K562 (cell line): ENCODE results near the gene CLCNKA. TPM values are rescaled to one million over a fixed set of nuclear protein-coding genes. Genes with fewer than 3 reads are reported as not detected.

Experiments used
- DMBX1 ChIP-seq: fragments of 250-450 bp; sonication (Bioruptor Pico); IDR thresholded peaks from 2 replicates; pipeline ENCODE4 v1.8.0; 2022; ENCODE audit warnings: inconsistent platforms, mild to moderate bottlenecking, moderate library complexity, borderline replicate concordance
- HDAC1 ChIP-seq, 2 experiments: fragments of 450-650 bp; IDR thresholded peaks; 2 replicates each; pipeline ENCODE4 v1.6.1; 2016 to 2017; ENCODE audit warnings: inconsistent platforms in 1 of 2, mild to moderate bottlenecking in 1 of 2, moderate library complexity in 1 of 2
- HDAC2 ChIP-seq: fragments of 450-650 bp; IDR thresholded peaks from 2 replicates; pipeline ENCODE4 v1.6.1; 2016; ENCODE audit warnings: mild to moderate bottlenecking
- HNRNPH1 ChIP-seq: fragments of 200-400 bp; formaldehyde crosslinking; optimal IDR thresholded peaks from 2 replicates; pipeline ENCODE3; 2017; ENCODE audit warnings: low read depth, mild to moderate bottlenecking, low read length, moderate library complexity
- HNRNPLL ChIP-seq: fragments of 200-400 bp; formaldehyde crosslinking; IDR thresholded peaks from 2 replicates; pipeline ENCODE4 v1.6.1; 2017; ENCODE audit warnings: low read length, low read depth, mild to moderate bottlenecking; ENCODE audit not compliant: poor library complexity, severe bottlenecking
- JUN ChIP-seq, 2 experiments: sonication (generic) in 1 of 2; formaldehyde crosslinking in 1 of 2; IDR thresholded peaks; 2 replicates each; pipeline versions ENCODE4 v1.6.1 to v1.8.0; 2012 to 2022; ENCODE audit warnings: borderline replicate concordance in 2 of 2, mild to moderate bottlenecking in 2 of 2, improper control_type of control experiment in 1 of 2, low read depth in 1 of 2, low read length in 1 of 2, missing genetic modification reagents in 1 of 2
- POLR2AphosphoS5 ChIP-seq: IDR thresholded peaks from 2 replicates; pipeline ENCODE4 v1.6.1; 2011; ENCODE audit warnings: mild to moderate bottlenecking, low read depth, low read length, moderate library complexity; ENCODE audit not compliant: control insufficient read depth, insufficient read depth
- TCF3 ChIP-seq: sonication (generic); formaldehyde crosslinking; IDR thresholded peaks from 2 replicates; pipeline ENCODE4 v1.4.0; 2020; ENCODE audit warnings: mild to moderate bottlenecking, missing genetic modification reagents
- USF2 ChIP-seq: sonication (generic); formaldehyde crosslinking; IDR thresholded peaks from 2 replicates; pipeline ENCODE4 v1.5.0; 2020; ENCODE audit warnings: missing genetic modification reagents
- polyA plus RNA-seq, 8 experiments: library from polyadenylated mRNA; depleted of rRNA in 4 of 8; stranded (reverse) in 5 of 8; unstranded in 3 of 8; fragments of >200 nt; fragmentation: Nextera tagmentation in 2 of 8; fragmentation: Illumina TruSeq in 1 of 8; extraction: Ambion mirVana in 2 of 8; extraction: Trizol in 1 of 8; gene quantifications; 2 replicates each; pipeline versions ENCODE4 v1.2.1 to v1.2.3, GENCODE V29; 2011 to 2014; ENCODE audit warnings: inconsistent platforms in 1 of 8, missing spikeins in 1 of 8
- total RNA-seq, 7 experiments: library from RNA; depleted of rRNA in 6 of 7; stranded (reverse); fragments of >200 nt in 6 of 7; fragmentation: Illumina TruSeq in 2 of 7; extraction: Trizol in 2 of 7; gene quantifications; 2 replicates each; pipeline versions ENCODE4 v1.2.1 to v1.2.3, GENCODE V29; 2011 to 2021; ENCODE audit warnings: low replicate concordance in 1 of 7
- TF ChIP-seq, protein P1 (sequence below): fragments of 450-650 bp; IDR thresholded peaks from 2 replicates; pipeline ENCODE4 v1.6.1; 2016; ENCODE audit warnings: mild to moderate bottlenecking, moderate library complexity
- TF ChIP-seq, protein P2 (sequence below): fragments of 200-800 bp; sonication (Bioruptor generic); IDR thresholded peaks from 2 replicates; pipeline ENCODE4 v1.6.1; 2017; ENCODE audit warnings: missing genetic modification characterization, missing compliant biosample characterization

Gene CLCNKA
- total and polyA plus RNA-seq, 9 of the 15 experiments (the other 6 are each of a cell fraction or from before 2014, with no cell fraction given), result 0.03 to 0.37 (median 0.10) TPM; not detected in 3

GRCh38 chr1:16014509-16015482 is 7.0 kb upstream of the CLCNKA start (continued):
- TF ChIP-seq, protein P1, sequence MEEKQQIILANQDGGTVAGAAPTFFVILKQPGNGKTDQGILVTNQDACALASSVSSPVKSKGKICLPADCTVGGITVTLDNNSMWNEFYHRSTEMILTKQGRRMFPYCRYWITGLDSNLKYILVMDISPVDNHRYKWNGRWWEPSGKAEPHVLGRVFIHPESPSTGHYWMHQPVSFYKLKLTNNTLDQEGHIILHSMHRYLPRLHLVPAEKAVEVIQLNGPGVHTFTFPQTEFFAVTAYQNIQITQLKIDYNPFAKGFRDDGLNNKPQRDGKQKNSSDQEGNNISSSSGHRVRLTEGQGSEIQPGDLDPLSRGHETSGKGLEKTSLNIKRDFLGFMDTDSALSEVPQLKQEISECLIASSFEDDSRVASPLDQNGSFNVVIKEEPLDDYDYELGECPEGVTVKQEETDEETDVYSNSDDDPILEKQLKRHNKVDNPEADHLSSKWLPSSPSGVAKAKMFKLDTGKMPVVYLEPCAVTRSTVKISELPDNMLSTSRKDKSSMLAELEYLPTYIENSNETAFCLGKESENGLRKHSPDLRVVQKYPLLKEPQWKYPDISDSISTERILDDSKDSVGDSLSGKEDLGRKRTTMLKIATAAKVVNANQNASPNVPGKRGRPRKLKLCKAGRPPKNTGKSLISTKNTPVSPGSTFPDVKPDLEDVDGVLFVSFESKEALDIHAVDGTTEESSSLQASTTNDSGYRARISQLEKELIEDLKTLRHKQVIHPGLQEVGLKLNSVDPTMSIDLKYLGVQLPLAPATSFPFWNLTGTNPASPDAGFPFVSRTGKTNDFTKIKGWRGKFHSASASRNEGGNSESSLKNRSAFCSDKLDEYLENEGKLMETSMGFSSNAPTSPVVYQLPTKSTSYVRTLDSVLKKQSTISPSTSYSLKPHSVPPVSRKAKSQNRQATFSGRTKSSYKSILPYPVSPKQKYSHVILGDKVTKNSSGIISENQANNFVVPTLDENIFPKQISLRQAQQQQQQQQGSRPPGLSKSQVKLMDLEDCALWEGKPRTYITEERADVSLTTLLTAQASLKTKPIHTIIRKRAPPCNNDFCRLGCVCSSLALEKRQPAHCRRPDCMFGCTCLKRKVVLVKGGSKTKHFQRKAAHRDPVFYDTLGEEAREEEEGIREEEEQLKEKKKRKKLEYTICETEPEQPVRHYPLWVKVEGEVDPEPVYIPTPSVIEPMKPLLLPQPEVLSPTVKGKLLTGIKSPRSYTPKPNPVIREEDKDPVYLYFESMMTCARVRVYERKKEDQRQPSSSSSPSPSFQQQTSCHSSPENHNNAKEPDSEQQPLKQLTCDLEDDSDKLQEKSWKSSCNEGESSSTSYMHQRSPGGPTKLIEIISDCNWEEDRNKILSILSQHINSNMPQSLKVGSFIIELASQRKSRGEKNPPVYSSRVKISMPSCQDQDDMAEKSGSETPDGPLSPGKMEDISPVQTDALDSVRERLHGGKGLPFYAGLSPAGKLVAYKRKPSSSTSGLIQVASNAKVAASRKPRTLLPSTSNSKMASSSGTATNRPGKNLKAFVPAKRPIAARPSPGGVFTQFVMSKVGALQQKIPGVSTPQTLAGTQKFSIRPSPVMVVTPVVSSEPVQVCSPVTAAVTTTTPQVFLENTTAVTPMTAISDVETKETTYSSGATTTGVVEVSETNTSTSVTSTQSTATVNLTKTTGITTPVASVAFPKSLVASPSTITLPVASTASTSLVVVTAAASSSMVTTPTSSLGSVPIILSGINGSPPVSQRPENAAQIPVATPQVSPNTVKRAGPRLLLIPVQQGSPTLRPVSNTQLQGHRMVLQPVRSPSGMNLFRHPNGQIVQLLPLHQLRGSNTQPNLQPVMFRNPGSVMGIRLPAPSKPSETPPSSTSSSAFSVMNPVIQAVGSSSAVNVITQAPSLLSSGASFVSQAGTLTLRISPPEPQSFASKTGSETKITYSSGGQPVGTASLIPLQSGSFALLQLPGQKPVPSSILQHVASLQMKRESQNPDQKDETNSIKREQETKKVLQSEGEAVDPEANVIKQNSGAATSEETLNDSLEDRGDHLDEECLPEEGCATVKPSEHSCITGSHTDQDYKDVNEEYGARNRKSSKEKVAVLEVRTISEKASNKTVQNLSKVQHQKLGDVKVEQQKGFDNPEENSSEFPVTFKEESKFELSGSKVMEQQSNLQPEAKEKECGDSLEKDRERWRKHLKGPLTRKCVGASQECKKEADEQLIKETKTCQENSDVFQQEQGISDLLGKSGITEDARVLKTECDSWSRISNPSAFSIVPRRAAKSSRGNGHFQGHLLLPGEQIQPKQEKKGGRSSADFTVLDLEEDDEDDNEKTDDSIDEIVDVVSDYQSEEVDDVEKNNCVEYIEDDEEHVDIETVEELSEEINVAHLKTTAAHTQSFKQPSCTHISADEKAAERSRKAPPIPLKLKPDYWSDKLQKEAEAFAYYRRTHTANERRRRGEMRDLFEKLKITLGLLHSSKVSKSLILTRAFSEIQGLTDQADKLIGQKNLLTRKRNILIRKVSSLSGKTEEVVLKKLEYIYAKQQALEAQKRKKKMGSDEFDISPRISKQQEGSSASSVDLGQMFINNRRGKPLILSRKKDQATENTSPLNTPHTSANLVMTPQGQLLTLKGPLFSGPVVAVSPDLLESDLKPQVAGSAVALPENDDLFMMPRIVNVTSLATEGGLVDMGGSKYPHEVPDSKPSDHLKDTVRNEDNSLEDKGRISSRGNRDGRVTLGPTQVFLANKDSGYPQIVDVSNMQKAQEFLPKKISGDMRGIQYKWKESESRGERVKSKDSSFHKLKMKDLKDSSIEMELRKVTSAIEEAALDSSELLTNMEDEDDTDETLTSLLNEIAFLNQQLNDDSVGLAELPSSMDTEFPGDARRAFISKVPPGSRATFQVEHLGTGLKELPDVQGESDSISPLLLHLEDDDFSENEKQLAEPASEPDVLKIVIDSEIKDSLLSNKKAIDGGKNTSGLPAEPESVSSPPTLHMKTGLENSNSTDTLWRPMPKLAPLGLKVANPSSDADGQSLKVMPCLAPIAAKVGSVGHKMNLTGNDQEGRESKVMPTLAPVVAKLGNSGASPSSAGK, result peak; percentile 89
- TF ChIP-seq DMBX1 (CRISPR knock-in tag) (no peak), USF2 (CRISPR knock-in tag) (peak; percentile 90), JUN (IDR thresholded peaks at IDR 0.05; ENCODE audit: borderline replicate concordance, low read depth, low read length) (peak; percentile 9; the same call in 1 of the 2 replicates), JUN (CRISPR knock-in tag; IDR thresholded peaks at IDR 0.05; ENCODE audit: borderline replicate concordance) (no peak), TCF3 (CRISPR knock-in tag) (peak; percentile 9; the same call in 1 of the 2 replicates), HDAC1 (IDR thresholded peaks at IDR 0.05) (peak in 1 of 2 experiments; percentile 76; a peak in 2 of 4 replicates), POLR2AphosphoS5 (0 out of 2 replicates have a peak, but pooled peaks have one; percentile 23), HNRNPLL (no peak), HNRNPH1 (no peak), HDAC2 (peak; percentile 75; the same call in 1 of the 2 replicates)
- TF ChIP-seq, protein P2, sequence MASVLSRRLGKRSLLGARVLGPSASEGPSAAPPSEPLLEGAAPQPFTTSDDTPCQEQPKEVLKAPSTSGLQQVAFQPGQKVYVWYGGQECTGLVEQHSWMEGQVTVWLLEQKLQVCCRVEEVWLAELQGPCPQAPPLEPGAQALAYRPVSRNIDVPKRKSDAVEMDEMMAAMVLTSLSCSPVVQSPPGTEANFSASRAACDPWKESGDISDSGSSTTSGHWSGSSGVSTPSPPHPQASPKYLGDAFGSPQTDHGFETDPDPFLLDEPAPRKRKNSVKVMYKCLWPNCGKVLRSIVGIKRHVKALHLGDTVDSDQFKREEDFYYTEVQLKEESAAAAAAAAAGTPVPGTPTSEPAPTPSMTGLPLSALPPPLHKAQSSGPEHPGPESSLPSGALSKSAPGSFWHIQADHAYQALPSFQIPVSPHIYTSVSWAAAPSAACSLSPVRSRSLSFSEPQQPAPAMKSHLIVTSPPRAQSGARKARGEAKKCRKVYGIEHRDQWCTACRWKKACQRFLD, result 0 out of 2 replicates have a peak, but pooled peaks have one; percentile 14
